PC-3 (cell line): Measurements from ENCODE around the gene MMP14. TPM values are rescaled to one million over a fixed set of nuclear protein-coding genes. Genes with fewer than 3 reads are reported as not detected.

Experiments used
- ATAC-seq: fragments of 200-7000 bp; cut with Tn5 transposase; 2 replicates; pipeline ENCODE4 v1.9.1; 2020; ENCODE audit warnings: mild to moderate bottlenecking, moderate library complexity
- BruUV-seq: library from RNA; stranded (reverse); fragments of 400-500 nt; replicated peaks from 2 replicates; lab custom pipeline; 2021; lab: Mats Ljungman, UMichigan
- CTCF ChIA-PET: fragments of 300-600 bp; sonication (Branson Sonifier 250); formaldehyde crosslinking; loops from one replicate; lab custom pipeline; 2022; ENCODE audit warnings: antibody characterized with exemption; lab: Charles Lee
- POLR2A ChIA-PET: fragments of 300-600 bp; sonication (Branson Sonifier 250); formaldehyde crosslinking; loops from one replicate; lab custom pipeline; 2022; ENCODE audit warnings: antibody characterized with exemption; ENCODE audit not compliant: unreplicated experiment; lab: Charles Lee
- DNase-seq: peaks from one replicate; pipeline ENCODE4 v3.0.0-alpha.2; 2015
- H2AFZ ChIP-seq: fragments of 300-600 bp; sonication (generic); 2 replicates; pipeline ENCODE4 v1.6.0; 2016; ENCODE audit warnings: antibody characterized with exemption, low read length
- H3F3A ChIP-seq: fragments of 300-600 bp; sonication (generic); one replicate; pipeline ENCODE4 v1.6.0; 2017; ENCODE audit warnings: antibody characterized with exemption, low read length, control low read depth, mild to moderate bottlenecking; ENCODE audit not compliant: unreplicated experiment
- H3K27ac ChIP-seq: fragments of 300-600 bp; sonication (generic); 2 replicates; pipeline ENCODE4 v1.5.1; 2016; ENCODE audit warnings: mild to moderate bottlenecking, low read length
- H3K27me3 ChIP-seq: fragments of 300-600 bp; sonication (generic); 2 replicates; pipeline ENCODE4 v1.6.1; 2016; ENCODE audit warnings: low read length, mixed read lengths
- H3K36me3 ChIP-seq: fragments of 300-600 bp; sonication (generic); 2 replicates; pipeline ENCODE4 v1.6.1; 2016; ENCODE audit warnings: low read depth, mixed run types, low read length, mixed read lengths
- H3K4me1 ChIP-seq: fragments of 300-600 bp; sonication (generic); 2 replicates; pipeline ENCODE4 v1.5.1; 2016; ENCODE audit warnings: low read length; ENCODE audit not compliant: insufficient read depth
- H3K4me2 ChIP-seq: fragments of 300-600 bp; sonication (generic); 2 replicates; pipeline ENCODE4 v1.6.0; 2016; ENCODE audit warnings: low read length
- H3K4me3 ChIP-seq: fragments of 300-600 bp; sonication (generic); 2 replicates; pipeline ENCODE4 v1.5.1; 2016; ENCODE audit warnings: mild to moderate bottlenecking, low read length, mixed read lengths
- H3K79me2 ChIP-seq: fragments of 300-600 bp; sonication (generic); 2 replicates; pipeline ENCODE4 v1.6.1; 2017; ENCODE audit warnings: low read length, mixed read lengths
- H3K9ac ChIP-seq: fragments of 300-600 bp; sonication (generic); 2 replicates; pipeline ENCODE4 v1.6.0; 2016; ENCODE audit warnings: mild to moderate bottlenecking, low read length
- H3K9me2 ChIP-seq: fragments of 300-600 bp; sonication (generic); replicated peaks from 2 replicates; pipeline ENCODE4 v1.6.1; 2016; ENCODE audit warnings: mixed run types, low read length, mixed read lengths
- H3K9me3 ChIP-seq: fragments of 300-600 bp; sonication (generic); 2 replicates; pipeline ENCODE4 v1.6.1; 2016; ENCODE audit warnings: low read length, mixed read lengths
- H4K20me1 ChIP-seq: fragments of 300-600 bp; sonication (generic); 2 replicates; pipeline ENCODE4 v1.6.1; 2016; ENCODE audit warnings: low read length, mixed read lengths
- CTCF ChIP-seq: fragments of 300-600 bp; sonication (generic); conservative IDR thresholded peaks from 2 replicates; pipeline ENCODE4 v1.5.1; 2017; ENCODE audit warnings: antibody characterized with exemption, low read depth, mild to moderate bottlenecking, low read length
- EZH2 ChIP-seq: fragments of 300-600 bp; sonication (generic); IDR thresholded peaks from one replicate; pipeline ENCODE4 v1.6.1; 2017; ENCODE audit warnings: antibody characterized with exemption, mild to moderate bottlenecking, low read length; ENCODE audit not compliant: unreplicated experiment
- EZH2phosphoT487 ChIP-seq: fragments of 300-600 bp; sonication (generic); IDR thresholded peaks from 2 replicates; pipeline ENCODE4 v1.6.1; 2018; ENCODE audit warnings: mild to moderate bottlenecking, antibody characterized with exemption, low read length, borderline replicate concordance
- intact Hi-C: fragments of 100-400 bp; cut with micrococcal nuclease; formaldehyde crosslinking; loops from 2 replicates; pipeline ENCODE4 v1.9.0; 2023
- total RNA-seq: library from RNA; depleted of rRNA; stranded (reverse); fragments of >200 nt; gene quantifications from 2 replicates; pipeline ENCODE4 v1.2.3, GENCODE V29; 2014

MMP14 gene
- total RNA-seq, 1 experiment from 2014 or later, result 80.4 TPM

- Histone ChIP-seq H3K4me3 (peak within 1 kb of the TSS; percentile 96), H3K27ac (peak within 1 kb of the TSS; percentile 17), H3F3A (peaks cover 2% of the 10 kb centered on the region), H2AFZ (peak within 1 kb of the TSS; percentile 89), H3K9me2 (no peaks in the 10 kb centered on the region), H3K4me1 (peaks cover 17% of the 10 kb centered on the region), H3K4me2 (peak within 1 kb of the TSS; percentile 92), H3K36me3 (peaks cover 10% of the 10 kb centered on the region; the same call in 1 of the 2 replicates), H3K9ac (peak within 1 kb of the TSS; percentile 92), H3K27me3 (no peaks in the 10 kb centered on the region), H4K20me1 (no peaks in the 10 kb centered on the region), H3K9me3 (no peaks in the 10 kb centered on the region), H3K79me2 (peaks cover 22% of the 10 kb centered on the region)
- no peak for TF ChIP-seq EZH2phosphoT487
- TF ChIP-seq CTCF, result no peak
- no peak for TF ChIP-seq EZH2
- CTCF ChIA-PET, result interaction anchor here (0.8 to 0.9 kb wide), 2 partner anchors 23 to 82 kb away, joined by 3 to 4 read pairs; no protein-coding TSS in a partner anchor
- POLR2A ChIA-PET, result interaction anchor here (0.7 kb wide), 1 partner anchor 179 kb away, joined by 10 read pairs; no protein-coding TSS in a partner anchor
- TSS peak; percentile 69 for BruUV-seq
- peak; percentile 92 for DNase-seq
- intact Hi-C loops, result no loop called here
- peak; percentile 92 for ATAC-seq
Observed at GRCh38 chr14:22829661-22830442, 6.5 kb upstream of the MMP14 start, which contains the start of gene MRPL52. Gene MRPL52, plus strand, starts transcription at chr14:22829887. Its CDS starts 26 bp downstream, at chr14:22829913.

- POLR2A ChIA-PET, result interaction anchor here (0.7 kb wide), 1 partner anchor 178 kb away, joined by 10 read pairs; no protein-coding TSS in a partner anchor
- peak overlapping the region; percentile 89 for H2AFZ ChIP-seq
Observed at GRCh38 chr14:22830443-22831010, 5.9 kb upstream of the MMP14 start.

More at GRCh38 chr14:22830443-22831010, 5.9 kb upstream of the MMP14 start:
- no TSS peak for BruUV-seq
- TF ChIP-seq EZH2 (no peak), CTCF (no peak), EZH2phosphoT487 (no peak)
- H3K36me3 ChIP-seq, result peaks cover 10% of the 10 kb centered on the region; the same call in 1 of the 2 replicates
- no peak overlapping the region for H3K27ac ChIP-seq
- H3K9me2 ChIP-seq, result no peaks in the 10 kb centered on the region
- ATAC-seq (no peak), DNase-seq (no peak)
- H3K27me3 ChIP-seq, result no peaks in the 10 kb centered on the region
- peak overlapping the region; percentile 92 for H3K4me2 ChIP-seq
- H3K9ac ChIP-seq, result peak overlapping the region; percentile 92
- peaks cover 14% of the 10 kb centered on the region; the same call in 1 of the 2 replicates for H3K4me1 ChIP-seq
- H3K79me2 ChIP-seq, result peaks cover 22% of the 10 kb centered on the region
- intact Hi-C loops, result no loop called here
- CTCF ChIA-PET, result interaction anchor here (0.8 to 0.9 kb wide), 2 partner anchors 22 to 82 kb away, joined by 3 to 4 read pairs; no protein-coding TSS in a partner anchor
- H3F3A ChIP-seq, result peaks cover 6% of the 10 kb centered on the region
- peak overlapping the region; percentile 96 for H3K4me3 ChIP-seq
- H3K9me3 ChIP-seq, result no peaks in the 10 kb centered on the region
- H4K20me1 ChIP-seq, result no peaks in the 10 kb centered on the region
